GM04503 (cell line): ENCODE measurements around the gene MRPL53.

Experiments
- DNase-seq: peaks from one replicate; pipeline ENCODE4 v3.0.0-alpha.2; 2012; ENCODE audit warnings: low read depth

The MRPL53 gene

GRCh38 chr2:74472086-74472944 lies at the start of gene MRPL53:
Gene MRPL53 (minus strand): TSS chr2:74472680. CDS start chr2:74472660, 20 bp downstream.
- peak; percentile 67 for DNase-seq

- no peak for DNase-seq
Measured at GRCh38 chr2:74516650-74517049, 44.2 kb upstream of the MRPL53 start.

DNA sequence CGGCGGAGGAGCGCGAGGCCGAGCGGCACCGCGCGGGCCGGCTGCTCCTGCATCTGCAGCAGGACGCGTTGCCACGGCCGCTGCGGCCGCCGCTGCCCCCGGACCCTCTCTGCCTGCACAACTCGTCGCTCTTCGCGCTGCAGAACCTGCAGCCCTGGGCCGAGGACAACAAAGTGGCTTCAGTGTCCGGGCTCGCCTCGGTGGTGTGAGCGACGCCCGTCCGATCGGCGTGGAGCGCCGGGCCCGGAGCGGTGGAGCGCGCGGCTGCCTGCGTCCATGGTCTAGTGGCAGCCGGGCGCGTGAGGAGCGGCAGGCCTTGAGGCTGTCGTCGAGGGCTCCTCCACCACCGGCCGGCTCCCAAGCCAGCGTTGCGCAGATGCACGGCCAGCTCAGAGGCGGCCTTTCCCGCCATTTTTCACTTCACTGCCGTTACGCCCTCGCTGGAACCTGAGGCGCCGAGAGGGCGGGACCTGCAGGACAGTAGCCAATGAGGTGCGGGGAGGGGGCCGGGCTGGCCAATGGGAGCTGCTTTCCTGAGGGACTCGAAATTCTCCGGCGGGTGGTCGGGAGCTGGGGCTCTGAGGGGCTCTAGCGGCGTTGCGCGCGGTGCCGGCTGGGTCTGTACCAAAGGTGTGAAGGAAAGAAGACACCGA lies 43.6 kb upstream of the MRPL53 start:
- no peak for DNase-seq

GRCh38 chr2:74515271-74515980 lies 42.9 kb upstream of the MRPL53 start:
- no peak for DNase-seq

DNA sequence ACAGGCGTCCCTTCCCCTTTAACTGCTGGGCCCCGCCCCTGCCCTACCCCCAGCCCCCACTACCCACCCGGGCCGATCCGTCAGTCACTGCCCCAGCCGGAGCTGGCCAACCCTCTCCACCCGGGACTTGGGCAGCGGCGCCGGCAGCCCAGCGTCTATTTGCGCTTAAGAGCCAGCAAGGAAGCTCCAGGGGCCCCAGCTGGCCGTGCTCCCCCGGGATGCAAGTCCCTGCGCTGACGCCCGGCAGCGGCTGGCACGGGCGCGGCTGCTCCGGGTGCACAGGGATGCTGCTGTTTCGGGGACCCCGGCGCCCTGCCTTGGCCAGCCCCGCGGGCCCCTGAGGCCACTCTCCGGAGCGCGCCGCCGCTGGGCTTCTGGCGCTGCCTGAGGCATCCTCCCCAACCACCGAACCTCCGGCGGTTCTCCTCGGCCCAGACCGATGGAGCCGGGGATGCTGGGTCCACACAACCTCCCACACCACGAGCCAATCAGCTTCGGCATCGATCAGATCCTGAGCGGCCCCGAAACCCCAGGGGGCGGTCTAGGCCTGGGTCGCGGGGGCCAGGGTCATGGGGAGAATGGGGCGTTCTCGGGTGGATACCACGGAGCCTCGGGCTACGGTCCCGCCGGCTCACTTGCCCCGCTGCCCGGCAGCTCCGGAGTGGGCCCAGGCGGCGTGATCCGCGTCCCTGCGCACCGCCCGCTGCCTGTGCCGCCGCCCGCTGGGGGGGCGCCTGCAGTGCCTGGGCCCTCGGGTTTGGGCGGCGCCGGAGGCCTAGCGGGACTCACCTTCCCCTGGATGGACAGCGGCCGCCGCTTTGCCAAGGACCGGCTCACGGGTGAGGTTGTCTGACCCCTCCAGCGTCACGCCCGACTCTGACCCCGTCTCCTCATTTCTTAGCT lies 42.1 kb upstream of the MRPL53 start, which contains the start of gene TLX2:
TSS of gene TLX2 (plus strand) at position 83 of the 903 bp plus-strand sequence. CDS start at position 440, 357 bp downstream.
- DNase-seq, result no peak

DNA sequence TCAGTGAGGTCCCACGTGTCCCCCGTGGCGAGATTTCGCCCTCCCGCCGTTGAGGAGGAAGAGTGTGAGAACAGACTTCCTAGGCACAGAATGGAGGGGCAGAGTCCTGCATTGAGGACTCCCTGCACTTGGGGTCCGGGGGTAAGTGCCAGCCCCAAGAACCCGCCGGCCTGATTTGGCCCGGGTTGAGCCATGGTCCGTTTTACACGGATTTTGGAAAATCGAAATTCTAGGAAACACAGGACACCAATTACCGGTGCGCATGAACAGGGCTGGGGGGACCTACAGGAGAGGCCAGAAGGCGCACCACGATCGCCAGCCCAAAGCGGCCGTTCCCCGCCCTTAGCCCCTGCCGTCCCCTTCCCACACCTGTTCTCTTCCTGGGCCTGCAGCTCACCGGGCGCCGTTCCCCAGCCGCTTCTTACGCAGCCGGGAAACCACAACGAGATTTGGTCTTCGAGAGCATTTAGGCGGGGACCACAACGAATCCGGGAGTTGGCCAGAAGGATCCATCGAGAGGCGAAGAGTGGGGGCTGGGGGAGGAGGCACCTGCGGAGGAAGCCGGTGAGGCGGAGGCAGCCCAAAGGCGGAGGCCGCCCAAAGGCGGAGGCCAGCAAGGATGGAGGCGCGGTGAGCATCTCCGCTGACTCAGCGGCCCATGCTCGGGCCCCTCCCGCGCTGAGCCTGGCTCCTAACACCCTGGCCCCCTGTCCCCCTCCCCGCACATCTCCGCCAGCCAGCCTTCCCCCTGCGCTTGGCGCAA lies 41.3 kb upstream of the MRPL53 start:
- no peak for DNase-seq

GRCh38 chr2:74512744-74513604 lies 40.5 kb upstream of the MRPL53 start:
- no peak for DNase-seq

DNA sequence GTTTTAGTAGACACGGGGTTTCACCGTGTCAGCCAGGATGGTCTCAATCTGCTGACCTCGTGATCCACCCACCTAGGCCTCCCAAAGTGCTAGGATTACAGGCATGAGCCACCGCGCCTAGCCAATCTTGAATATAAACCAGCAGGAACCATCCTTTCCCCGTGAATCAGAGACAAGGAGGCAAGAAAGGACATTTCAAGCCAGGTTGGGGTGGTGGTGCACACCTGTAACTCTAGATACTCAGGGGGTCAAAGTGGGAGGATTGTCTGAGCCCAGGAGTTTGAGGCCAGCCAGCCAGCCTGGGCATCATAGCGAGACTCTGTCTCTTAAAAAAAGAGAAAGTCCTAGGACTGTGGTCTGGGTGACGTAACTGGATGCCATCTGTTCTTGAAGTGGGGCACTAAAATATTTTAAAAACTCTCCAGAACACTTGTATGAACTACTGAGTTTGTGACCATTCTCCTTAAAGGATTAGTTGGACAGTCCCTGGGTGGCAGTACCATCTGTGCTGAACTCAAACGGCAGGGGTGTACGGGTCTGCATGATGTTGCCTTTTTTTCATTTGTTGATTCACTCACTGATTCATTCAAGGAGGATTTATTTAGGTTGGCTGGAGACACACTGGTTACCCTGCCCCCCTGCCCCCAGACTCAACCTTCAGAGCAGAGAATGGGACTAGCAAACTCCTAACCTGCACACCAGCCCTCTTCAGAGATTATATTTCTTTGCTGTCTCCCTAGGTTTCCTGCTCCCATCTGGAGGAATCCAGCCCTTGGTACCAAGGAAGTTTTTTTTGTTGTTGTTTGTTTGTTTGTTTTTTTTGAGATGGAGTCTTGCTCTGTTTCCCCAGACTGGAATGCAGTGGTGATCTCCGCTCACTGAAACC lies 38.9 kb upstream of the MRPL53 start:
- DNase-seq, result no peak

- DNase-seq, result no peak
Measured at GRCh38 chr2:74510272-74510671, 37.8 kb upstream of the MRPL53 start.

DNA sequence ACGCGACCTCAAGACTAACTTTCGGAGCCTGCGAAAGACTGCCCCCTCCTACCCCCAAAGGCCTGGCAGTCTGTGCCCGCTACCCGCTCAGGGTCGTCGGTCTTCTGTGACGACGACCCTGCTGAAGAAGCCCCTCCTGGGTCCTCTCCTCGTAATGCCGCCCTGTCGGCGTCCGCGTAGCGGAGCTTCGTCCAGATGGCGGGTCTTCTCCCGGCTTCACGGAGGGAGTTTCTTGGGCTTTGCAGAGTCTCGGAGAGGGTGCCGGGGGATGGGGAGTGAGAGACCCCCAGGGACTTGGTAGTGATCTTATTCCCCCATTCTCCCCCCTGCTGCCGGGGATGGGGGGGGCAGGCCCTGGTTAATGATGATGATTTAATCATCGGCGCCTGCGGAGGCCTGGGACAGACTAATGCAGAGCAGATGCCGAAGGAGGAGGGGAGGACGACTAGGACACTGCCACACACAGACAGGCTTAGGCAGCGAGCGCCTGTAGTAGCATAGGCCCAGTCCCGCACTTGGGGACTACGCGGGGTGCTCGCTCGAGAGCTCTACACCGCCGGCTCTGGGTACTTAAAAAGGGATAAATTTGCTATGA lies 35.5 kb upstream of the MRPL53 start:
- DNase-seq, result no peak

DNA sequence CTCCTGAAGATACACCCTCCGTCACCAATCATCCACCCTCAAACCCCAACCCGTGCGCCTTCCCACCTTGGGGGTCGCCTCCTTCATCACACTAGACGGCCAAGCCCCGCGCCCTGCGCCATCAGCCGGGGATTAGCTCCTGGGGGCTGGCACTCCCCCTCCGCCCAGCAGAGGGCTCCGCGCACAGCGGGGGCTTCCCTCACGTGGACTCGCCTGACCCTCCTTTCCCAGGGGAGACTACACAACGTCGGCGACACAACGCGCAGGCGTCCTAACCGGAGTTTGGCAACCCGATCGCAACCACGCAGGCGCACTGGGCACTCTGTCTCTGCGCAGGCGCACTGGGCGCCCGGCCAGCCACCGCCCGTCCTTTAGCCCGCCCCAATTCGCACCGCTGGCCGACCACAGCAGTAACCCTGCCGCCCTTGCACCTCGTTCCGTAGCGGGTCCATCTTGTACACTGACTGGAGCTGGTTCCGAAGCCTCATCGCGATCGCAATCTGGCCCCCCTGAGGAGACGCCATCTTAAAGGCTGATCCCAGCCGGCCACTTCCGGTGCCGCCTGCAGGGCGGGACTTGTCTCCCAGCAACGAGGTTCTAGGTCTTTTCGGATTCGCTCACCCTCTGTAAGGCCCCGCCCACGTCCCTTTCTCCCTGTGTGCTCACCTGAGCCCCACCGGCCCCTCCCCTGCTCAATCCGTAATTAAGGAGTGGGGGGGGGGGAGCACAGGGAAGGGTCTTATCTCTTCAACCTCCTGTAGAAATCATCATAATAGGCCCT lies 34.9 kb upstream of the MRPL53 start, which contains the start of gene PCGF1:
TSS of gene PCGF1 (minus strand) at position 551 of the 781 bp plus-strand sequence. CDS start at position 524, 27 bp downstream.
- peak; percentile 80 for DNase-seq

DNA sequence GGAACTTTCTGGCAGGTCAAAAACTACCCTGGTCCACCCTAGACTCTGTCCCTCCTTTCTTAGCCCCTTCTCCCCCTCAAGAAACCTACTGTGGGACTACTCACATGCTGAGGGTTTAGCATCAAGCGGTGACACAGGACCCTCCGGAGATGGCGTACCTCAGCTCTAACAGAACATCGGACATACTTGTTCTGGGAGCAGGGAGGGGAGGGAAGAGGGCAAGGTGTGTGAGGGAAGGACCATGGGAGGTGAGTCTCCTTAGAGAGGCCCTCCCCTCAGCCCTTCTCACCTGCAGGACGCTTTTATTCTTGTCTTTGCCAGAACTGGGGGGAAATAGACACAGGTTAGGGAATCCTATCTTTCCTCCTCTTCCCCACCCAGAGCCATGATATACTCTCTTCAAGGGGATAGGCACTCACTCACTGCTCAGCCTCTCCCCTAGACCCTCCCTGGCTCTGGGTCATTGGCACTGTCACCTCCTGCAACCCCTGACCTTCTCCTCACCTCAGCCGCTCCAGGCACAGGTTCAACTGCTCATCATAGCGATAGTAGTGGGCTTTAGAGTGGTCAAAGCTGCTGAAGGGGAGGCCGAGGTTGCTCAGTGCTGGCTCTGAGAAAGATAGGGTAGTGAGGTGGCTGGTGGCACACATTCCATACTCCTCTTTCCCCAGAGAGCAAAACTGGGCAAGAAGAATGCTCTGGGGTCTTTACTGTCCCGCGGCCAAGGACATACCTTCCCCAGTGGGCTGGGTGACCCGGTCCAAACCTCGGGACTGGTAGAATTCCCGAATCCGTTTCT lies 33.2 kb upstream of the MRPL53 start:
- no peak for DNase-seq

DNA sequence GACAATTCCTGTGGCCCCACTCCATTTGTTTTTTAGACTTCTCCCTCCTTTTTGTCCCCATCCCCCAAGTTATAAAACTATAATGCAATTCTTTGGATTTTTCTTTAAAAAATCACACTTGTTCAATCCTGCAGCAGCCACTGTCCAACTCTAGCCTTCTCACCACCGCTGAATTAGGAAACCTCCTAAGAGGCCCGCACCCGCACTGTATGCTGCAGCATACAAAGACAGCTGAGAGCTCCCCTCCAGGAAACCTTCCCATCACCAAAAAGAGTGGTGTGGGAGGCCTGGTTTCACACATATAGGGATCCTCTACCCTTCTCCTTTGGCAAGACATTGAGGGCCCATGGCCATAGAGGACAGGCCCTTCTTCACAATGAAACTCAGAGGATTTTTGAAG lies 32.1 kb upstream of the MRPL53 start:
- no peak for DNase-seq

DNA sequence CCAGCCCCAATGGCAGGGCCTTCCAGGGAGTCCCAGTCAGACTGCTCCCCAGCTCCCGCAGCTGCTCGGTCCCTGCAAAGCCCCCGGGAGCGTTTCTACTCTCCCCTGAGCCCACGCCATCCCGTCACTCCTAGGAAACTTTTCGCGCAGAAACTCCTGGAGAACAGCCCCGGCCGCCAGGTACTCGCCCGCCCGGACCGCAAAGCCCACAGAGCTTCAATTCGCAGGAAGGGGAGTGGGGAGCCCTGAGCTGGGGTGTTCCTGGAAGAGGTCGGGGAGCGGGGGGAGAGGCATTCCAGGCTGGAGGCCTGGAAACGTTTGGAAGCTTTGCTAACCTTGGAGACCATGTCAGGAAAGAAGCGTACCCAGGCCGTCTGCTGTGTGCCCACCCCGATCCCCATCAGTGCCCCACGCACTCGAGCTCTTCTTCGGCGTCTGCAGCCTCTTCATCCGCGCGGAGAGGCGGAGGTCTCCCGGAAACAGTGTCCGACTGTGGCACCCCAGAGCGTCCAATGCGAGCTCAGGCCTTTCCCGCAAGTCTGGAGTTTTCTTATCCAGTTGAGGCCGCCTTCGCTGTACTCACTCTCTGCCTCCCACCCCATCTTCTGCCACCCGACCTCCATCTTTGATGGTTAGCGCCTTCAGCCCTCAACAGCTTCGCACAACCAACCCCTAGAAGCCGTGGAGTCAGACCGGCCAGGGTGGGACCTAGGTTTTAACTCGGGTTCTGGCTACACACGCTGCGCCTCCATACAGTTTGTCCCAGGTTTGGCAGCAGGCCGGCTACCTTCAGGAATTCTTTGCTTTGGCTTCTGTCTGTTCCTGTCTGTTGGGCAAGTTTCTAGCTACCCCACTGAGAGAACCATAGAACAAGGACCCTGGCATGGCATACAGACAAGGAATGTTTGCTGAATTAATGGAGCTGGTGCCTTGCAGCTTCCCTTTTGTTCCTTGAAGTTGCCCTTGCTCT lies 31.3 kb upstream of the MRPL53 start:
- no peak for DNase-seq

DNA sequence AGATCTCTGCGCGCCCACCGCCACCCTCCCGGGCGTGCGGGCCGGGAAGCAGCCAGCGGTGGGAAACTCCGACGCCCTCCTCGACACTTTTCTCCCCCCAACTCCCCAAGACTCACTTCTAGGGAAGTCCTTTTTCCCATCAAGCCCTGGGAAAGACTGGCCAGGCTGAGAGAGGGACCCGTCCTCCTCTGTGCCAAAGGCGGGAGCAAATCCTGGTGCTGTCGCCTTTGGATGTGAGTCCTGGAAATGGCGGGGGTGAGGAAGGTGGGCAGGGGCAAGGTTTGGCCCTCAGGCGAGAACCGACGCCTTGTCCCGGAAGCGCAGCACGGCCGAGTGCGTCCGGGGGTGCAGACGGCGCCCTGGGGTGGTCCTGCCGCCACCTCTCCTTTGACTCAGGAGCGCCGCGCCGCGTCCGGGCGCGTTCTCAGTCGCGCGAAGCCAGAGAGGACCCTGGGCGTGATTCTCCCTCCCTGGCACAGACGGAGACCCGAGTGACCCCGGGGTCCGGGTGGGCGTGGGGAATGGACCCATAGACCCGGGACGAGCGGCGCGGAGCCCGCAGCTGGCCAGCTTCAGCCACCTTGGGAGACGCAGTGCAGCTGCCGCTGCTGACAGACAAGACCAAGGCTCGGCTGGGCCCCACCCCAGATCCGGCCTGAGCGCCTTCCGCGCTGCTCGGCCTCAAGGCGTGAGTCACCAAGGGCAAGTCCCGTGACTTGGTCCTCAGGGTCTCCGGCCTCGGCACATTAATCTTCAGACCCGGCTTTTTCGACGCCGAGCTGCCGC lies 30.4 kb upstream of the MRPL53 start:
- no peak for DNase-seq
